Measurements from ENCODE around the gene KCNQ1OT1.

Gene KCNQ1OT1

DNA sequence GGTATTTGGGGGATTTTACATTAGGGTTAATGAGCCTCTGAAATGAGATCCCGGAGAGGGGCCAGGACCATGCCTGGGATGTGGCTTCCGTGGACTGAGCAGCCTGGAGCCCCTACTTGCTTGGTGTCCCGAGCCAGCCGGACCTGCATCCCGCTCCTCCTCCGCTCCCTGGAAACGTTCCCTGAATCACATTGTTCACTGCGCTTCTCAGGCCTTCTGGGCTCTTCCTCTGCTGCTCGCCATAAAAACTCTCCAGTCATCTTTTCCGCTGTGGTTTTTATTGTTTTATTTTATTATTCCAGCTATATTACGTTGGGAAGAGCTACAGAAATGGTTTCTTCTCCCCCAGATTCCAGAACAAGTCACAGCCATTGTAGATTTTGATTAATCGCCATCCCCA lies 13.3 kb upstream of the KCNQ1OT1 start:
- in situ Hi-C loops (cut with HindIII; ENCODE audit: low pct_unique_long_range_greater_than_20kb, low sequenced_read_pairs): no loop called here
- no peak for TF ChIP-seq JUND (IDR thresholded peaks at IDR 0.05; ENCODE audit: low read depth)
- DNase-seq (ENCODE audit: low read depth in 1 of 2, low spot score in 1 of 2): no peak

GRCh38 chr11:2711161-2711560 lies 11.4 kb upstream of the KCNQ1OT1 start:
- DNase-seq (ENCODE audit: low read depth in 1 of 2, low spot score in 1 of 2): no peak
- no peak for TF ChIP-seq JUND (IDR thresholded peaks at IDR 0.05; ENCODE audit: low read depth)
- in situ Hi-C loops (cut with HindIII; ENCODE audit: low pct_unique_long_range_greater_than_20kb, low sequenced_read_pairs): no loop called here

GRCh38 chr11:2709429-2709828 lies 9.6 kb upstream of the KCNQ1OT1 start:
- in situ Hi-C loops (cut with HindIII; ENCODE audit: low pct_unique_long_range_greater_than_20kb, low sequenced_read_pairs): no loop called here

DNA sequence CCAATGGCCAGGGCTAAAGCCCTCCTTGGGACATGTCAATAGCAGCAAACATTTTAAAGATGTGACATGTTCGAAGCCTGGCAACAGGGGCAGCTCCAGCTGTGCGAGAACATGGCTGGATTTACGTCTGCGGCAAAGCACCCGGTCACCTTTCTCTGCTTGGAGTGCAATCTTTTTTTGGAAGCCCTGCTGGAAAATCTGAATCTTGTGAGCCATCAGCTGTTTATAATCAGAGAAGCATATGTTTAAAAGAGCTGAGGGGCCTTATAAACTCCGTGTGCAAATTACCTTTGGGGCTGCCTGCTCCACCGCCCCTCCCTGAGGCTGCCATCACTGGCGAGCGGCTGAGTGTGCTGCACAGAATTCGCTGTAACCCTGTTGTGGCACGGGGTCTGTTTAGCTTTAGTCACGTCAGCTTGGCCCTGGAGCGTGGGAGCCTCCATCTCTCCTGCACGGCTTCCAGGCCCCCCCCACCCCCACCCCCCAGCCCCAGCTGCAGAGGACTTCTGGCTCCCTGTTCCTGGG lies 9.0 kb upstream of the KCNQ1OT1 start:
- in situ Hi-C loops (cut with HindIII; ENCODE audit: low pct_unique_long_range_greater_than_20kb, low sequenced_read_pairs): no loop called here
- DNase-seq (ENCODE audit: low read depth in 1 of 2, low spot score in 1 of 2): no peak
- no peak for TF ChIP-seq JUND (IDR thresholded peaks at IDR 0.05; ENCODE audit: low read depth)

More at GRCh38 chr11:2709429-2709828, 9.6 kb upstream of the KCNQ1OT1 start:
- TF ChIP-seq JUND (IDR thresholded peaks at IDR 0.05; ENCODE audit: low read depth): no peak
- DNase-seq (ENCODE audit: low read depth in 1 of 2, low spot score in 1 of 2): no peak

GRCh38 chr11:2708151-2708581 lies 8.4 kb upstream of the KCNQ1OT1 start:
- no peak for DNase-seq (ENCODE audit: low read depth in 1 of 2, low spot score in 1 of 2)
- in situ Hi-C loops (cut with HindIII; ENCODE audit: low pct_unique_long_range_greater_than_20kb, low sequenced_read_pairs): no loop called here
- TF ChIP-seq JUND (IDR thresholded peaks at IDR 0.05; ENCODE audit: low read depth): no peak

DNA sequence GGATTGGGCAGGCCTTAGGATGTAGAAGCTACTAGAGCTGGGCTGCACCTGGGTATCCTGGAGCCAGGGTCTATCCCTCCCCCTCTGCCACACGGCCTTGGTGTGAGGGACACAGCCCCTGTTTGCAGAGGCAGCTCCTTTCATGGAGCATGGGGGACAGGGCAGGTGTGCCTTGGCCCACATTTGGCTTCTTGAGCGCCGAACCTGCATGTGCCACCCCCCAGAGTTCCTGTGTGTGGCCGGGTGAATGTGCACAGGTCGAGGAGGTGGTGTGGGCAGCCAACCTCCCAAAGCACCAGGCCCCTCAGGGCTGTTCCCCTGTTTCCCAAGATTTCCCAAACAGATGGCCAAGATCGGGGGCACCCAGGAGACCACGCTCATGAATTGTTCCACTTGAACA lies 7.9 kb upstream of the KCNQ1OT1 start:
- no peak for DNase-seq (ENCODE audit: low read depth in 1 of 2, low spot score in 1 of 2)
- no peak for TF ChIP-seq JUND (IDR thresholded peaks at IDR 0.05; ENCODE audit: low read depth)
- in situ Hi-C loops (cut with HindIII; ENCODE audit: low pct_unique_long_range_greater_than_20kb, low sequenced_read_pairs): no loop called here

DNA sequence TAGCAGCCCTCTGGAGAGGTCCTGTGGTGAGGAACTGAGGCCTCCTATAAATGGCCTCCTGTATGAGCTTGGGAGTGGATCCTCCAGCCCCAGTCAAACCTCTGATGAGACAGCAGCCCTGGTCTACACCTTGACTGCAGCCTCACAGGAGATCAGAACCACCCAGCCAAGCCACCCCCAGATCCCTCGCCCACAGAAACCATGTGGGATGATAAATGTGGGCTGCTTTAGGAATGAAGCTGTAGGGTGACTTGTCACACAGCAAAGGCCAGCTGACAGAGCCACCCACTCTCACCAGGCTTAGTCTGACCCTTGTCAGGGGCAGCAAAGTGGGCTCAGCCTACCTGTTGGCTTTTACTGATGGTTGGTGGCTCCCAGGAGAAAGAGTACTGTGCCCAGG lies 6.5 kb upstream of the KCNQ1OT1 start:
- no peak for TF ChIP-seq JUND (IDR thresholded peaks at IDR 0.05; ENCODE audit: low read depth)
- no peak for DNase-seq (ENCODE audit: low read depth in 1 of 2, low spot score in 1 of 2)
- in situ Hi-C loops (cut with HindIII; ENCODE audit: low pct_unique_long_range_greater_than_20kb, low sequenced_read_pairs): no loop called here

GRCh38 chr11:2704896-2705606 lies 5.3 kb upstream of the KCNQ1OT1 start:
- no peak for DNase-seq (ENCODE audit: low read depth in 1 of 2, low spot score in 1 of 2)
- TF ChIP-seq JUND (IDR thresholded peaks at IDR 0.05; ENCODE audit: low read depth): no peak
- in situ Hi-C loops (cut with HindIII; ENCODE audit: low pct_unique_long_range_greater_than_20kb, low sequenced_read_pairs): no loop called here

- in situ Hi-C loops (cut with HindIII; ENCODE audit: low pct_unique_long_range_greater_than_20kb, low sequenced_read_pairs): no loop called here
- no peak for DNase-seq (ENCODE audit: low read depth in 1 of 2, low spot score in 1 of 2)
- no peak for TF ChIP-seq JUND (IDR thresholded peaks at IDR 0.05; ENCODE audit: low read depth)
Observed at GRCh38 chr11:2704356-2704755, 4.6 kb upstream of the KCNQ1OT1 start.

GRCh38 chr11:2703363-2704141 lies 3.8 kb upstream of the KCNQ1OT1 start:
- no peak for TF ChIP-seq JUND (IDR thresholded peaks at IDR 0.05; ENCODE audit: low read depth)
- no peak for DNase-seq (ENCODE audit: low read depth in 1 of 2, low spot score in 1 of 2)
- in situ Hi-C loops (cut with HindIII; ENCODE audit: low pct_unique_long_range_greater_than_20kb, low sequenced_read_pairs): no loop called here

- DNase-seq (ENCODE audit: low read depth in 1 of 2, low spot score in 1 of 2): no peak
- in situ Hi-C loops (cut with HindIII; ENCODE audit: low pct_unique_long_range_greater_than_20kb, low sequenced_read_pairs): no loop called here
- no peak for TF ChIP-seq JUND (IDR thresholded peaks at IDR 0.05; ENCODE audit: low read depth)
Observed at GRCh38 chr11:2702771-2703362, 3.1 kb upstream of the KCNQ1OT1 start.

GRCh38 chr11:2701898-2702434 lies 2.2 kb upstream of the KCNQ1OT1 start:
- in situ Hi-C loops (cut with HindIII; ENCODE audit: low pct_unique_long_range_greater_than_20kb, low sequenced_read_pairs): no loop called here
- TF ChIP-seq JUND (IDR thresholded peaks at IDR 0.05; ENCODE audit: low read depth): no peak
- no peak for DNase-seq (ENCODE audit: low read depth in 1 of 2, low spot score in 1 of 2)

DNA sequence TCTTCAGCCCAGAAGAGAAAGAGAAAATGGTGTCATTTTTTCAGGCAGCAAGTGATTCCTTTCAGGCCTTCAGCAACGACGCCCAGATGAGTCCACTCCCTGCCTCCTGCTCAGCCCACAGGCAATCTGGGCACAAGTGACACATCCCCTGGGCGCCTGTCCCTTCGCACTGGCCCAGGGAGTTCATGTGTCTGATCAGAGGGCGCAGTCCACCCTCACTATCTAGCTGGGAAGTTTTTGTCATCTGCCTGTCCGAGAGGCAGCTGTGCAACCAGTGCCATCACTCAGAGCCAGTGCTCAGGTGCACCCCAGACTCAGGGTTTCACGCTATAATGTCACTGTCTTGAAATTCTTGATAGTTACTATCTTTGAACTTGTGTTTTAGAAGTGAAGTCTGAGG lies 1.4 kb upstream of the KCNQ1OT1 start:
- DNase-seq (ENCODE audit: low read depth in 1 of 2, low spot score in 1 of 2): no peak
- no peak for TF ChIP-seq JUND (IDR thresholded peaks at IDR 0.05; ENCODE audit: low read depth)
- in situ Hi-C loops (cut with HindIII; ENCODE audit: low pct_unique_long_range_greater_than_20kb, low sequenced_read_pairs): no loop called here
